Measurements from ENCODE around the gene RAB5B. TPM values are rescaled to one million over a fixed set of nuclear protein-coding genes. Genes with fewer than 3 reads are reported as not detected.

The RAB5B gene
- total RNA-seq, 2 donors from 2014 or later: 91.3 to 95.5 TPM

- H3K27ac ChIP-seq (ENCODE audit: low read depth, low read length): peak within 1 kb of the TSS; percentile 79
- H3K9me3 ChIP-seq (ENCODE audit: control insufficient read depth, low read length): no peaks in the 10 kb centered on the region
- H3K9ac ChIP-seq (ENCODE audit: extremely low read depth, low read length, poor library complexity, severe bottlenecking): peak within 1 kb of the TSS; percentile 81
Measured at GRCh38 chr12:55965941-55966407, 7.9 kb upstream of the RAB5B start, which contains the start of gene PMEL. Gene PMEL (minus strand): TSS chr12:55966042. CDS start chr12:55966011, 31 bp downstream.

DNA sequence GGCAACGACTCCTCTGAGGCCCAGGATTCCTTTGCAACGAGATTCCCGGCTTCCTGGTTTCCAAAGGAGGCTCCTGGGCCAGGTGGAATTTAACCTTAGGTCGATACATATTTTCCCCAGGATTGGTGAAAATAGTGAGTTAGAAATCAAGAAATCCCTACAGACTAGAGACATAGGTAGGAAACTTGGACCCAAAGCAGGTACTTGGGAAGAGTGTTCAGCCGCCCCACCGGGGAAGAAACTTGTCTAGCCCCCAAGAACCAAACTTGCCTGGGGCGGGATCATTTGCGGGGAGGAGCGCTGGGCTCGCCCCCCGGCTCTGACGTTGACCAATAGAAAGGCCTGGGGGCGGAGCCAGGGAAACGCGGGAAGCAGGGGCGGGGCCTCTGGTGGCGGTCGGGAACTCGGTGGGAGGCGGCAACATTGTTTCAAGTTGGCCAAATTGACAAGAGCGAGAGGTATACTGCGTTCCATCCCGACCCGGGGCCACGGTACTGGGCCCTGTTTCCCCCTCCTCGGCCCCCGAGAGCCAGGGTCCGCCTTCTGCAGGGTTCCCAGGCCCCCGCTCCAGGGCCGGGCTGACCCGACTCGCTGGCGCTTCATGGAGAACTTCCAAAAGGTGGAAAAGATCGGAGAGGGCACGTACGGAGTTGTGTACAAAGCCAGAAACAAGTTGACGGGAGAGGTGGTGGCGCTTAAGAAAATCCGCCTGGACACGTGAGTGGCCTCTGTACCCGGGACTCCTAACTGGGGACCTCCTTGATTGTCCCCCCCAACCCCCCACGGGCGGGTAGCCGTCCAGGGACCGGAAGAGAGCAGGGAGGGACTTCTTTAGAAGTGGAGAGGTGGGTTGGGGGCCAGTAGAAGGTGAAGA is 7.2 kb upstream of the RAB5B start, which contains the start of gene CDK2:
Gene CDK2 (plus strand): TSS at position 423 of the 874 bp plus-strand sequence. CDS start 179 bp downstream, at position 602.
- Histone ChIP-seq H3K4me3 (ENCODE audit: low read length) (peak within 1 kb of the TSS; percentile 93), H3K27ac (ENCODE audit: low read depth, low read length) (peak within 1 kb of the TSS; percentile 79), H3K36me3 (ENCODE audit: control insufficient read depth, insufficient read depth, low read length) (peaks cover 31% of the 10 kb centered on the region), H3K4me1 (ENCODE audit: control insufficient read depth, insufficient read depth, low read length) (peaks cover 10% of the 10 kb centered on the region), H3K9me3 (ENCODE audit: control insufficient read depth, low read length) (no peaks in the 10 kb centered on the region), H3K27me3 (ENCODE audit: control insufficient read depth, insufficient read depth, low read length, poor library complexity, severe bottlenecking) (no peaks in the 10 kb centered on the region), H3K9ac (ENCODE audit: extremely low read depth, low read length, poor library complexity, severe bottlenecking) (peak within 1 kb of the TSS; percentile 81)
- Mint-ChIP-seq H3K4me1 (peaks cover 29% of the 10 kb centered on the region), H3K9me3 (no peaks in the 10 kb centered on the region), H3K27me3 (ENCODE audit: insufficient read depth) (no peaks in the 10 kb centered on the region), H3K4me3 (peak within 1 kb of the TSS; percentile 98), H3K36me3 (ENCODE audit: low read depth) (peaks cover 18% of the 10 kb centered on the region), H3K27ac (peak within 1 kb of the TSS; percentile 95)
- DNase-seq: peak; percentile 99
- TF ChIP-seq, protein P1, sequence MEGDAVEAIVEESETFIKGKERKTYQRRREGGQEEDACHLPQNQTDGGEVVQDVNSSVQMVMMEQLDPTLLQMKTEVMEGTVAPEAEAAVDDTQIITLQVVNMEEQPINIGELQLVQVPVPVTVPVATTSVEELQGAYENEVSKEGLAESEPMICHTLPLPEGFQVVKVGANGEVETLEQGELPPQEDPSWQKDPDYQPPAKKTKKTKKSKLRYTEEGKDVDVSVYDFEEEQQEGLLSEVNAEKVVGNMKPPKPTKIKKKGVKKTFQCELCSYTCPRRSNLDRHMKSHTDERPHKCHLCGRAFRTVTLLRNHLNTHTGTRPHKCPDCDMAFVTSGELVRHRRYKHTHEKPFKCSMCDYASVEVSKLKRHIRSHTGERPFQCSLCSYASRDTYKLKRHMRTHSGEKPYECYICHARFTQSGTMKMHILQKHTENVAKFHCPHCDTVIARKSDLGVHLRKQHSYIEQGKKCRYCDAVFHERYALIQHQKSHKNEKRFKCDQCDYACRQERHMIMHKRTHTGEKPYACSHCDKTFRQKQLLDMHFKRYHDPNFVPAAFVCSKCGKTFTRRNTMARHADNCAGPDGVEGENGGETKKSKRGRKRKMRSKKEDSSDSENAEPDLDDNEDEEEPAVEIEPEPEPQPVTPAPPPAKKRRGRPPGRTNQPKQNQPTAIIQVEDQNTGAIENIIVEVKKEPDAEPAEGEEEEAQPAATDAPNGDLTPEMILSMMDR (conservative IDR thresholded peaks at IDR 0.05): no peak
- 1 to 3% methylated on average over 15 to 43 of the region's 45 CpGs for WGBS, 2 experiments (ENCODE audit: insufficient coverage in 1 of 2, insufficient read length in 1 of 2)

More at GRCh38 chr12:55965941-55966407, 7.9 kb upstream of the RAB5B start, which contains the start of gene PMEL:
- H3K27me3 Mint-ChIP-seq (ENCODE audit: insufficient read depth): no peaks in the 10 kb centered on the region
- peak within 1 kb of the TSS; percentile 93 for H3K4me3 ChIP-seq (ENCODE audit: low read length)
- WGBS, 2 experiments (ENCODE audit: insufficient coverage in 1 of 2, insufficient read length in 1 of 2): 31 to 40% methylated on average over 3 of the region's 4 CpGs
- no peaks in the 10 kb centered on the region for H3K27me3 ChIP-seq (ENCODE audit: control insufficient read depth, insufficient read depth, low read length, poor library complexity, severe bottlenecking)
- TF ChIP-seq, protein P1 (conservative IDR thresholded peaks at IDR 0.05): no peak
- DNase-seq: peak; percentile 79
- peaks cover 13% of the 10 kb centered on the region for H3K36me3 Mint-ChIP-seq (ENCODE audit: low read depth)
- peak within 1 kb of the TSS; percentile 95 for H3K27ac Mint-ChIP-seq
- no peaks in the 10 kb centered on the region for H3K9me3 Mint-ChIP-seq
- H3K4me1 ChIP-seq (ENCODE audit: control insufficient read depth, insufficient read depth, low read length): peaks cover 10% of the 10 kb centered on the region
- peaks cover 29% of the 10 kb centered on the region for H3K4me1 Mint-ChIP-seq
- H3K36me3 ChIP-seq (ENCODE audit: control insufficient read depth, insufficient read depth, low read length): peaks cover 24% of the 10 kb centered on the region
- peak within 1 kb of the TSS; percentile 98 for H3K4me3 Mint-ChIP-seq

DNA sequence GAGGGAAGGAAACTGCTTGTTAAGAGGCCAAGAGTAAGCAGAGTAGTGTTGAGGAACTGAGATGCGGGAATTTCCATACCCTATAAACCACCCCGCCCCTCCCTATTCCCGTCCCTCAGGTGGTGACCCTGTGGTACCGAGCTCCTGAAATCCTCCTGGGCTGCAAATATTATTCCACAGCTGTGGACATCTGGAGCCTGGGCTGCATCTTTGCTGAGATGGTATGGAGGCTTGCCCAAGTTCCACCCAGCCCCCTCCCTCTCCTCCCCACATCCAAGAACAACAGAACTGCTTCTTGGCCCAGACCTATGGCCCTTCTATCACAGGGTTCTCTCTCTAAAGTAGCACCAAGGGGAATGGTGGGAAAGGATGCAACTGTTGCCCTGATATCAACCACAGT is 4.5 kb upstream of the RAB5B start:
- peaks cover 22% of the 10 kb centered on the region for H3K36me3 Mint-ChIP-seq (ENCODE audit: low read depth)
- no peaks in the 10 kb centered on the region for H3K27me3 Mint-ChIP-seq (ENCODE audit: insufficient read depth)
- DNase-seq: no peak
- no peak overlapping the region for H3K27ac Mint-ChIP-seq
- Histone ChIP-seq H3K27me3 (ENCODE audit: control insufficient read depth, insufficient read depth, low read length, poor library complexity, severe bottlenecking) (no peaks in the 10 kb centered on the region), H3K36me3 (ENCODE audit: control insufficient read depth, insufficient read depth, low read length) (peaks cover 45% of the 10 kb centered on the region), H3K9me3 (ENCODE audit: control insufficient read depth, low read length) (no peaks in the 10 kb centered on the region), H3K4me1 (ENCODE audit: control insufficient read depth, insufficient read depth, low read length) (peaks cover 10% of the 10 kb centered on the region), H3K9ac (ENCODE audit: extremely low read depth, low read length, poor library complexity, severe bottlenecking) (no peak overlapping the region), H3K4me3 (ENCODE audit: low read length) (no peak overlapping the region), H3K27ac (ENCODE audit: low read depth, low read length) (no peak overlapping the region)
- no peaks in the 10 kb centered on the region for H3K9me3 Mint-ChIP-seq
- WGBS, 2 experiments (ENCODE audit: insufficient coverage in 1 of 2, insufficient read length in 1 of 2): 100% methylated on average over 2 to 4 of the region's 4 CpGs
- TF ChIP-seq, protein P1 (conservative IDR thresholded peaks at IDR 0.05): no peak
- H3K4me1 Mint-ChIP-seq: peaks cover 33% of the 10 kb centered on the region
- no peak overlapping the region for H3K4me3 Mint-ChIP-seq

Measured in endodermal cell (in vitro differentiated cells).